ENCODE results near the gene ATP2C2.

GRCh38 chr16:84341528-84342295 is 26.6 kb upstream of the ATP2C2 start:
- TF ChIP-seq CTCF (IDR thresholded peaks at IDR 0.05) (no peak), EZH2 (IDR thresholded peaks at IDR 0.05; ENCODE audit: borderline replicate concordance, insufficient read depth, low read depth, low read length, poor library complexity, severe bottlenecking) (no peak)

Measured in B cell (primary cell).